HepG2 (cell line): ENCODE measurements around the gene GPC4.

ENCODE experiments used
- CHD2 ChIP-seq: IDR thresholded peaks from 2 replicates; pipeline ENCODE4 v1.6.1; 2011; ENCODE audit warnings: low read depth, low read length, improper control_type of control experiment
- EP300 ChIP-seq, 3 experiments: sonication (generic) in 1 of 3; formaldehyde crosslinking in 1 of 3; IDR thresholded peaks; 2 replicates each; pipeline versions ENCODE4 v1.5.1 to v1.6.1; 2011 to 2020; ENCODE audit warnings: low read depth in 2 of 3, low read length in 2 of 3, borderline replicate concordance in 1 of 3, improper control_type of control experiment in 1 of 3, mild to moderate bottlenecking in 1 of 3, missing genetic modification reagents in 1 of 3, moderate library complexity in 1 of 3
- GATAD2A ChIP-seq: IDR thresholded peaks from 2 replicates; pipeline ENCODE4 v1.6.1; 2016
- GTF2F1 ChIP-seq: fragments of 150-350 bp; IDR thresholded peaks from 2 replicates; pipeline ENCODE4 v1.6.1; 2014; ENCODE audit warnings: low read length
- HNRNPUL1 ChIP-seq: fragments of 200-400 bp; formaldehyde crosslinking; IDR thresholded peaks from 2 replicates; pipeline ENCODE4 v1.6.1; 2017; ENCODE audit warnings: low read depth, mild to moderate bottlenecking, low read length, moderate library complexity
- KDM5A ChIP-seq: fragments of 200-600 bp; sonication (generic); IDR thresholded peaks from 2 replicates; pipeline ENCODE4 v1.7.0; 2018; ENCODE audit warnings: antibody characterized with exemption, mild to moderate bottlenecking, low read length, borderline replicate concordance
- POLR2AphosphoS5 ChIP-seq: IDR thresholded peaks from 2 replicates; pipeline ENCODE4 v1.6.1; 2012; ENCODE audit warnings: low read depth, low read length
- SMC3 ChIP-seq: IDR thresholded peaks from 2 replicates; pipeline ENCODE4 v1.6.1; 2011; ENCODE audit warnings: low read length, improper control_type of control experiment
- TBP ChIP-seq: sonication (generic); formaldehyde crosslinking; IDR thresholded peaks from 2 replicates; pipeline ENCODE4 v1.5.0; 2020; ENCODE audit warnings: missing genetic modification reagents

- no peak for TF ChIP-seq CHD2
- no peak for TF ChIP-seq POLR2AphosphoS5
- no peak for TF ChIP-seq GTF2F1
- TF ChIP-seq GATAD2A: no peak
- TF ChIP-seq SMC3: no peak
- no peak for TF ChIP-seq TBP (CRISPR knock-in tag)
- TF ChIP-seq HNRNPUL1: no peak
- TF ChIP-seq KDM5A: no peak
- TF ChIP-seq EP300 (IDR thresholded peaks at IDR 0.05; ENCODE audit: low read depth in 2 of 2, low read length in 2 of 2): no peak
- no peak for TF ChIP-seq EP300 (CRISPR knock-in tag; IDR thresholded peaks at IDR 0.05; ENCODE audit: borderline replicate concordance)
These were observed 11.3 kb downstream of the GPC4 start for GRCh38 chrX:133403984-133404383.
